HFFc6 (cell line): ENCODE results near the gene LHX8. TPM values are rescaled to one million over a fixed set of nuclear protein-coding genes. Genes with fewer than 3 reads are reported as not detected.

Source experiments
- DNase-seq: peaks from one replicate; pipeline ENCODE4 v3.0.0-alpha.2; 2018
- H3K27ac Mint-ChIP-seq: 2 replicates; pipeline ENCODE4 v1.8.0; 2020; ENCODE audit warnings: mild to moderate bottlenecking, mixed read lengths
- H3K27me3 Mint-ChIP-seq: 2 replicates; pipeline ENCODE4 v1.8.0; 2021; ENCODE audit warnings: mild to moderate bottlenecking, moderate library complexity, mixed read lengths; ENCODE audit not compliant: insufficient read depth
- H3K36me3 Mint-ChIP-seq: 2 replicates; pipeline ENCODE4 v1.8.0; 2021; ENCODE audit warnings: low read depth, mixed read lengths
- H3K4me1 Mint-ChIP-seq: 2 replicates; pipeline ENCODE4 v1.8.0; 2020; ENCODE audit warnings: low read depth, mixed read lengths
- H3K4me3 Mint-ChIP-seq: 2 replicates; pipeline ENCODE4 v1.8.0; 2020; ENCODE audit warnings: mild to moderate bottlenecking, moderate library complexity, mixed read lengths
- H3K9me3 Mint-ChIP-seq: 2 replicates; pipeline ENCODE4 v1.8.0; 2020; ENCODE audit warnings: mild to moderate bottlenecking, mixed read lengths
- total RNA-seq, 6 experiments: library from RNA; stranded (reverse); fragmentation: NEBNext Ultra II Directional; extraction: Animal tissue kit (Norgen Biotek cat#: 25700); gene quantifications; 2 replicates in 1 of 6; 3 replicates in 5 of 6; pipeline ENCODE4 v1.2.3, GENCODE V29; 2021
- TF ChIP-seq, protein P1 (sequence below): fragments of 200-600 bp; sonication (generic); IDR thresholded peaks from 2 replicates; pipeline ENCODE4 v1.5.0; 2021; ENCODE audit warnings: antibody characterized with exemption, mild to moderate bottlenecking

Gene LHX8
- total RNA-seq, 6 experiments from 2014 or later = not detected

- DNase-seq = no peak
- Mint-ChIP-seq H3K36me3 (no peaks in the 10 kb centered on the region), H3K27me3 (no peaks in the 10 kb centered on the region)
Measured at GRCh38 chr1:75152092-75152491, 17.9 kb downstream of the LHX8 start.

GRCh38 chr1:75159154-75159553, 25.0 kb downstream of the LHX8 start:
- Mint-ChIP-seq H3K27ac (no peak overlapping the region), H3K36me3 (no peaks in the 10 kb centered on the region), H3K27me3 (no peaks in the 10 kb centered on the region), H3K4me1 (no peaks in the 10 kb centered on the region), H3K9me3 (peaks cover 13% of the 10 kb centered on the region), H3K4me3 (no peak overlapping the region)
- TF ChIP-seq, protein P1, sequence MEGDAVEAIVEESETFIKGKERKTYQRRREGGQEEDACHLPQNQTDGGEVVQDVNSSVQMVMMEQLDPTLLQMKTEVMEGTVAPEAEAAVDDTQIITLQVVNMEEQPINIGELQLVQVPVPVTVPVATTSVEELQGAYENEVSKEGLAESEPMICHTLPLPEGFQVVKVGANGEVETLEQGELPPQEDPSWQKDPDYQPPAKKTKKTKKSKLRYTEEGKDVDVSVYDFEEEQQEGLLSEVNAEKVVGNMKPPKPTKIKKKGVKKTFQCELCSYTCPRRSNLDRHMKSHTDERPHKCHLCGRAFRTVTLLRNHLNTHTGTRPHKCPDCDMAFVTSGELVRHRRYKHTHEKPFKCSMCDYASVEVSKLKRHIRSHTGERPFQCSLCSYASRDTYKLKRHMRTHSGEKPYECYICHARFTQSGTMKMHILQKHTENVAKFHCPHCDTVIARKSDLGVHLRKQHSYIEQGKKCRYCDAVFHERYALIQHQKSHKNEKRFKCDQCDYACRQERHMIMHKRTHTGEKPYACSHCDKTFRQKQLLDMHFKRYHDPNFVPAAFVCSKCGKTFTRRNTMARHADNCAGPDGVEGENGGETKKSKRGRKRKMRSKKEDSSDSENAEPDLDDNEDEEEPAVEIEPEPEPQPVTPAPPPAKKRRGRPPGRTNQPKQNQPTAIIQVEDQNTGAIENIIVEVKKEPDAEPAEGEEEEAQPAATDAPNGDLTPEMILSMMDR = no peak
- no peak for DNase-seq

More at GRCh38 chr1:75152092-75152491, 17.9 kb downstream of the LHX8 start:
- TF ChIP-seq, protein P1 = no peak
- no peaks in the 10 kb centered on the region for H3K4me1 Mint-ChIP-seq
- H3K9me3 Mint-ChIP-seq = peaks cover 12% of the 10 kb centered on the region
- no peak overlapping the region for H3K4me3 Mint-ChIP-seq
- H3K27ac Mint-ChIP-seq = no peak overlapping the region

GRCh38 chr1:75165264-75165663, 31.1 kb downstream of the LHX8 start:
- no peaks in the 10 kb centered on the region for H3K36me3 Mint-ChIP-seq
- H3K9me3 Mint-ChIP-seq = peaks cover 17% of the 10 kb centered on the region
- no peaks in the 10 kb centered on the region; the same call in 1 of the 2 replicates for H3K27me3 Mint-ChIP-seq
- H3K27ac Mint-ChIP-seq = no peak overlapping the region
- no peak overlapping the region for H3K4me3 Mint-ChIP-seq
- DNase-seq = no peak
- TF ChIP-seq, protein P1 = no peak
- no peaks in the 10 kb centered on the region for H3K4me1 Mint-ChIP-seq

GRCh38 chr1:75166821-75167220, 32.6 kb downstream of the LHX8 start:
- no peaks in the 10 kb centered on the region for H3K4me1 Mint-ChIP-seq
- H3K4me3 Mint-ChIP-seq = no peak overlapping the region
- H3K9me3 Mint-ChIP-seq = peaks cover 22% of the 10 kb centered on the region
- TF ChIP-seq, protein P1 = no peak
- H3K36me3 Mint-ChIP-seq = no peaks in the 10 kb centered on the region
- H3K27me3 Mint-ChIP-seq = no peaks in the 10 kb centered on the region; the same call in 1 of the 2 replicates
- H3K27ac Mint-ChIP-seq = no peak overlapping the region
- DNase-seq = no peak

DNA sequence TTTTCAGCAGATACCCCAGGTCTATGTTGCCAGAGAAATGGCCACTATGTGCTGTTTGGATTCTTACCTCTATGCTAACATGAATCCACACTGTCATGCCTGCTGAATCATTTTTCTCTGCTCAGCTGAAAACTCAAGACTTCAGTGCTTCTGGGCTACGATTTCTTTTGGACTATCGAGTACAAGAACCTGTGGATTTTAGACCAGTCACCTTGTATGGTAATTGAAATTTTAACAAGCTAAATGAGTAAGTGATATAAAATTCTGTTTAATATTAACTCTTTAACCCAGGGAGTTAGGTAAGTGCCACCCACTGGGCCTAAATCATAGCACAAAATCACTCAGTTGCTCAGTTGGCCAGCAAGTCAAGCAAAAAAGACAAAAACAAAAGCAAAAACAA, 35.8 kb downstream of the LHX8 start:
- TF ChIP-seq, protein P1 = no peak
- Mint-ChIP-seq H3K36me3 (no peaks in the 10 kb centered on the region), H3K9me3 (peaks cover 36% of the 10 kb centered on the region), H3K27ac (no peak overlapping the region), H3K4me3 (no peak overlapping the region), H3K27me3 (no peaks in the 10 kb centered on the region; the same call in 1 of the 2 replicates), H3K4me1 (no peaks in the 10 kb centered on the region)
- DNase-seq = no peak

GRCh38 chr1:75170981-75171380, 36.8 kb downstream of the LHX8 start:
- Mint-ChIP-seq H3K4me3 (no peak overlapping the region), H3K27ac (no peak overlapping the region), H3K9me3 (peaks cover 43% of the 10 kb centered on the region), H3K4me1 (no peaks in the 10 kb centered on the region), H3K36me3 (no peaks in the 10 kb centered on the region), H3K27me3 (no peaks in the 10 kb centered on the region; the same call in 1 of the 2 replicates)
- DNase-seq = no peak
- TF ChIP-seq, protein P1 = no peak
